GM18526 (cell line): ENCODE measurements around the gene PRMT1.
A peak's percentile ranks its signal among the peaks of the same experiment; 100 is the strongest.

Experiments
- POLR2A ChIP-seq: IDR thresholded peaks from 3 replicates; pipeline ENCODE4 v1.6.1; 2011; ENCODE audit not compliant: insufficient read length; ENCODE audit errors: extremely low read depth

The PRMT1 gene

DNA sequence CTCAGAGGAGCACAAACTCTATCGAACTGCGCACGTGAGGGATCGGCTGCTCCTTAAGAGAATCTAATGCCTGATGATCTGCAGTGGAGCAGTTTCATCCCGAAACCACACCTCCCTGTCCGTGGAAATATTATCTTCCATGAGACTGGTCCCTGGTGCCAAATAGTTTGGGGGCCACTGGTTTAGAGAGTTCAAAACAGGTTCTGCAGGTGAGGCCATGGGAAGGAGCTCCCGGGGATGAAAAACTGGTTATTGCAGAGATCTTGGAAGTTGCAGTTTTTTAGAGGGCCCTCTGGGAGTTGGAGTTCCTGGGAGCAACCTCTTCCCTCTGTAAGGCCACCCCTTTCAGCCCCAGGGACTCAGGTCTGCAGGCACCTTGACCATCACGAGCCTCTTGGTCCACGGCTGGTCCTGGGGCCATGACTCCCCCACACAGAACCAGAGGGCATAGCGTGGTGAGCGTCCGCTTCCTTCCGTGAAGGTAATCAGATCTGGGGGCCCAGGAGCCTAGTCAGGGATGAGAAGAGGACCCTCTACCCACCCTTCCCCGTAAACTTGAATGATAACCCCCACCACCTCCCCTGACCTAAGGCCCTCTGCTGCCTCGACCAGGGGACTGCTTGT, 16.6 kb upstream of the PRMT1 start:
- TF ChIP-seq POLR2A = no peak

DNA sequence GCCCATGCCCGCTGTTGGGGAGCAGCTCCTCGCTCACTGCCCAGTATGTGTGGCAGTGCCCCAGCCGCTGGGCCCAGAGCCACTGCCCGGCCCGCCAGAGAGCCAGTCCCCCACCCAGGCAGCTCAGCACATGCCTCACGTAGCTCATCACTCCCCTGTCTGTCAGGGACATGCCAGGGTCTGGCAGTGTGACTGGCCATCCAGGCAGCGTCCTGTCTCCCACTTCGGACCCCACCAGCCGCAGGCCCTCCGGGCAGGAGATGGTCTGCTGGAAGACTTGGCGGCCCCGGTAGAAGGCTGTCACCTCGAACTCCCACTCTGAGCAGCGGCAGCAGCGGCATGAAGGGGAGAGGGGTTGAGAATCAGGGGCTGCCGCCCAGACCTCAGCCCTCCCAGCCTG, 15.1 kb upstream of the PRMT1 start:
- no peak for TF ChIP-seq POLR2A

DNA sequence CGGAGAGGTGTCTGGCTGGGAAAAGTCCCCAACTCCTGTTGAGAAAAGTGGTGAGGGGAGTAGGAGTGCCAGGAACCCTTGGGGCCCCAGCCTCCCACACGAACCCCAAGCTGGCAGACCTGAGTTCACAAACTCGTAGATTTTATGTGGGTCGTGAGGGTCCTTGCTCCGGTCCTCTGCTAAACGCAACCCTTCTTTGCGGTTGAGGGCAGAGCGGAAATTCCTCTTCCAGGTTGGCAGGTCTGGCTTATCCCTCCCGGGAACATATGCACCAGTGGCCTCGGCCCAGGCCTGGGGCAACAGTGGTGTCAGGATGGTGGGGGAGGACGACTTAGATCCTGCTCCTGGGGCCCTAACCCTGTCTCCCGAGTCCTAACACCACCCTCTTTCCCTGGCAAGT, 13.8 kb upstream of the PRMT1 start:
- no peak for TF ChIP-seq POLR2A

DNA sequence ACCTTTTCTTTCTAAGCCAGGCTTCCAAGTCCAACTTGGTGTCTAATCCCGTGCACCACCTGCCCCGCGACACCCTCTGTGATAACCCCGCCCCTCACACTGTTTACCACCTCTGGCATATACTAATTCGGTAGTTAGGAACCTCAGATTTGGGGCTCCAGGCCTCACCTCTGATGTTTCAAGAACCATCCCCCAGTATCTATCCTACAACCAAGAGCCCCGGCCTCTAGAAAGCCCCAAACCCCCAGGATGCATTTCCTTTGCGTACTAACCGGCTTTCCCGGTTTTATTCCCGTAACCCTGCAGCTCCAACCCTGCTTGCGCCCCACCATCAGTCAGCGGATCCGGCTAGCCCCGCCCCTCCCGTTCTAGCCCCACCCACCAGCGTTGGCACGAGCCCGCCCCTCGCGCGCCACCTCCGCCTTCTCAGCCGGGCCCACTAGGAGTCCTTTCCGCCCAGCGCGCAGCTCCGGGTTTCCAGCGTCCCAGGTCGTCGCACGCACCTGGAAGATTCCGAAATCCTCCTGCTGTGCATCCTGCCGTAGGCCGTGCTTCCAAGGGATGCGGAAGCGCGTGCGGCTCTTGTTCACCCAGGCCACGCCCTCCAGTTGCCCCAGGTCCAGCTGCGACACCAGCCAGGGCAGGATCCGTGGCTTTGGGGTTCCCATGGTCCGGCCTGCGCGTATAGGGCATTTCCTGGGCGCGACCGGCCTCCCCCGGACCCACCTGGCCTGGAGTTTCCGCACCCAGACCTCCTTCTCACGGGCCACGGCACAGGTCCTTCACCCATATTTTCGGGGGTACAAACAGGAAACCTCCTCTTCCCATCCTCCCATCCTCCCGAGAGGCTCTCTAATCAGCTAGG, 12.7 kb upstream of the PRMT1 start:
- peak; percentile 63 for TF ChIP-seq POLR2A

DNA sequence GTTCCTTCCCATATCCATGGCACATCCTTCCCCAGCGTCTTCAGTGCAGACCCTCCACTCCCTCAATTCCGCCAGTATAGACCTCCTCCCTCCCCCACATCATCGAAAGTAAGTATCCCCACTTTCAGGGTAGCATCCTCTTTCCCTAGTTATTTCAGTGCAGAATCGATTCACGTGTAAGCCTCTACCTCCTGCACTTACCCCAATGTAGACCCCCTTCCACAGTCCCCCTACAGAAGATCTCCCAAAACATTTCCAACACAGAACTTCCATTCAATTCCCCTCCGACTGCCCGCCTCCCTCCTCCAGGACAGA, 12.1 kb upstream of the PRMT1 start:
- no peak for TF ChIP-seq POLR2A

DNA sequence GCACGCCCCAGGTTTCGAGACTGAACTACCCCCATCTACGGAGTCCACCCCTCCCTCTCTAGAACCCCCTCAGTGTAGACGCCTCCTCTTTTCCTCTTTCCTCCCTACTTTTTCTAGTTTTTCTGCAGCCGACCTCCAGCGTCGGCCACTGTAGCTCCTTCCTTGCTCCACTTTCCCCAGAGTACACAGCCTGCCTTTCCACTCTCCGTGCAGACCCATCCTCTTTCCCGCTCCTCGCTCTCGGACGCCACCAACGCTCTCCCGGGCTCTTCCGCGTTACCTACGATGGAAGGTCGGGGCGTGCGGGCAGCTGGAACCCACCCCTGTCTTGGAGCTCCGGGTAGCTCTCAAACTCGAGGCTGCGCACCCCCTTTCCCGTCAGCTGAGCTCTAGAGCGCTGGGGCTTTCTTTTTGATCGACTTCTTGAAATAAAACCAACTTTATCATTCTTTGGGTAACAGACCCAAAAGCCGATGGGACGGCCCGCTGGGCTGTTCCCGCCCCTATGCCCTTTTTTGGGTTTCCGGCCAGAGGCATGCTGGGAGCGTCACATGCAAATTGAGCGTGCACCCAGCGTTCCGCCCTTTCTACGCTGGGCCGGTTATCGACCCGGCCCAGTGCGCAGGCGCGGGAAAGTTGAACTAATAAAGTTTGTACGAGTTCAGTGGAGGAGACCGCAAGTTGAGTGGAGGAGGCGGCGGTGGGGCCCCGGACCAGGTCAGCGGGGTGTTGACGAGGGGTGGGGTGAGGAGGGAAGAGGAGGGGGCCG, 11.5 kb upstream of the PRMT1 start, which contains the start of the genes BCL2L12 and IRF3:
BCL2L12 (plus strand) TSS at position 583 of the 769 bp plus-strand sequence. CDS start 760 bp downstream, outside the sequence.
IRF3 (minus strand) TSS at position 507 of the 769 bp plus-strand sequence. CDS start 1,019 bp downstream, outside the sequence.
- TF ChIP-seq POLR2A = peak; percentile 63

DNA sequence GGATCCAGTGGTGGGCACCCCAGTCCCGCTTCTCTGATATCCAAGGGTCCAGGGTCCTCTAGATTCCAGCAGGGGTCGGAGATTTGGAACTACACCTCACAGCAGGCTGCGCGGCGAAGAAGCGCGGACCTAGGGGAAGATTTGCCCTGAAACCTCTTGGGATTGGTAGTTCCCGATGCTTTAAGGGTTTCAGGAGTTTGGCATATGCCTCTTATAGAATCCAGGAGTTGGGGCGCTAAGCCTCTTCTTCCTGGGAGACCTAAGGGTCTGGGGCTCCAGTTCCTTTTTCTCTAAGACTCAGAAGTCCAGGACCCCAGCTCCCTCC, 11.0 kb upstream of the PRMT1 start:
- TF ChIP-seq POLR2A = no peak

DNA sequence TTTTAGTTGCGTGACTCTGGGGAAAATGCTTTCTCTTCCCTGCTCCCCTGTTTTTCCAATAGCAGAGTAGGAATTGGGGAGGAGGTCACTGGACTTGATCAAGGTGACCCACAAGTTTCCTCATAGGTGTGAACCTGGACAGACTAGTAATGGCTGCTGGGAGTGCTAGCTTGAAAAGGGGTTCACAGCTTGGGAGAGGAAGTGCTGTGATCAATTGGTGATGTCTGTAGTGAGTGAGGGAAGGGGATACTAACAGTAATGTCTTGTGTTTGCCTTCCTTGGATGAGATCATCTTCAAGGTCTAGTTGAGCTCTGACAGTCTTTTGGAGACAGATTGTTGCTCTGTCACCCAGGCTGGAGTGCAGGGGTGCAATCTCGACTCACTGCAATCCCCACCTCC, 9.6 kb upstream of the PRMT1 start:
- no peak for TF ChIP-seq POLR2A

DNA sequence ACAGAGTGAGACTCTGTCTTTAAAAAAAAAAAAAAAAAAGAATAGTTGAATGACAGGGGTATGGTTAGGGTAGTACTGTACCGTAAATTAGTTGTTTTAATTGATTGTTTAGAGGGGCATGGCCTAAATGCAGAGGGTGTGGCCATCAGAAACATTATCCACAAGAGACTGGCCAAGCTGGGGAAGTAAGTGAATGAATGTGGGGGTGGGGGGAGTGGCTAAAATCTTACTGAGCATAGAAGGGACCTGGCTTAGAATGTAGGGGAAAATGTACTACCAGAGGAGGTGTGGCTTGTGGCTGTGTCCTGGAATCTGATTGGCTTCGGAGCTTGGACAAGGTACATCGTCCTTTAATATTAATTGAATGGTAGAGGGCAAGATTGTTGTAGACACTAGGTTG, 7.6 kb upstream of the PRMT1 start:
- TF ChIP-seq POLR2A = no peak

DNA sequence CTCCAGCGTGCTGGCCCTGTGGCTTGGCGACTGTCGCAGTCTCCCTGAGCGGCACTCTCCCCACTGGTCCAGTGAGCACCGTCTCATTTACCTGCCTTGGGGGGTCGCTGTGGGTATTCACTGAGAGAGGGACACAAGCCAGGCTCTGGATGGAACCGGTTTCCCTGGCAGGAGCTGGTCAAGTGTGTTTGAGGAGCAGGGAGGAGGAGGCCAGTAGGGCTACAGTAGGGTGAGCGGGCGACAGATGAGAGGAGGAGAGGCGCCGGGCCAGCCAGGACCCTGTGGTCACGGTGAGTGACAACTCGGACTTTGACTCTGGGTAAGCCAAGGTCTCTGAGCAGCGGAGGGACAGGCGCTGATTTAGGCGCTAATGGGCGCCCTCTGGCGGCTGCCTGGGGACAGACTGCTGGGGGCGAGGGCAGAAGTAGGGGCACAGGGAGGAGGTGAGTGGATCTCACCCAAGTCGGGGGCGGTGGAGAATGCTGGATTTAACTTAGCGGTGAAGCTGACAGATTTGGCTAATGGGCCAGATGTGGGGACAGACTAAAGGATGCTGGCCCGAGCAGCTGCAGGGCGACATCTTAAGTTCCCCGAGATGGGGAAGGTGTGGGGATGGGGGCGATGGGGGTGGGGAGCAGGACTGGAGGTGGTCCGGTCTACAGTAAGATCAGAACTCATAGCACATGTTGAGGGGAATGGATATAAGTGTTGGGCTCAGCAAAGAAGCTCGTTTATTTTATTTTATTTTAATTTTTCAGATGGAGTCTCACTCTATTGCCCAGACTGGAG, 4.7 kb upstream of the PRMT1 start:
- TF ChIP-seq POLR2A = no peak

DNA sequence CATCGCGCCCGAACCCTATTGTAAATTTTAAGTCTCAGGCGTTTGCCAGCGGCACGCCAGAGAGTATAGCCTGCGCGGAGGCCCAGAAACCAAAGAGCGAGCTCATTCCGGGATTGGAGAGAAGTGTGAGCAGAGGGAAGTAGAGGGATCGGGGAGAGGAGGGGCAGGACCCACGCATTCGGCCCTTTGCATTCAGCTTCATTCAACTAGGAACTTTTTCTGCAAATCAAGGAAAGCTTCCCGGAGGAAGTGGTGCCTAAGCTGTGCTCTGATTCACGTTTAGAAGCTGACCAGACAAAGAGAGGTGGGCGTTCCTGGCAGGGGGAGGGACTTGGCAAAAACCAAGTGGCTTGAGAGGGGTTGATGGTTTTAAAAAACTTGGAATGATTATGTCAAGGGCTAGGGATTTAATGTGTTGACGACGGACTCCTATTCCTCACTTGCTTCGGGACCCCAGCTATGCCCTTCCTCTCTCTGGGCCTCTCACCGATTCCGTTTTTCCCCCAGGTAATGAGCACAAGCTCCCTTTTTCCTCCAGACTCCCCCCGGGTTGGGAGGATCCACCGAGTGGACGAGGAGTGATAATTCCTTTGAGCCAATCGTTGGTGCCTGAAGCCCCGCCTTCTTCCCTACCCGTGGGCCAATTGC, 811 bp upstream of the PRMT1 start:
- peak; percentile 90 for TF ChIP-seq POLR2A

DNA sequence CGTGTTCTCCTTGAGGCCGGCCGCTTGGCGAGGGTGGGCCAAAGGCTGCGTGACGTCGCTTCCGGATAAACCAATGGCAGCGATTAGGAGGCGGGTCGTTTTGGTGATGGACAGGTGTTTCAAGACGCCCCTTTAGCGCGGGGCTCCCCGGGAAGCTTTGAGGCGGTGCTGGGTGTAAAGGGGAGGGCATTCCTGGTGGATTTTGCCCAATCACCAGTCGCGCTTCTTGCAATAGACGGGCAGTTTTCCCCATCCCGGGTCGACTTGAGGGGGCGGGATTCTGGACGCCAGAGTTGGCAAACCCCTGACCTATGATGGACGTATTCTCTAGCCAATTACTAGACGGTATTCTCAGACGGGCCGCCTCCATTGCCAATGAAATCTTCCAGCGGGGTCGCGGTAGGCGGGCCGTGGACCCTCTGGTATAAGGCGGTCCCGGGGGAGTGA, 264 bp upstream of the PRMT1 start:
- TF ChIP-seq POLR2A = no peak

DNA sequence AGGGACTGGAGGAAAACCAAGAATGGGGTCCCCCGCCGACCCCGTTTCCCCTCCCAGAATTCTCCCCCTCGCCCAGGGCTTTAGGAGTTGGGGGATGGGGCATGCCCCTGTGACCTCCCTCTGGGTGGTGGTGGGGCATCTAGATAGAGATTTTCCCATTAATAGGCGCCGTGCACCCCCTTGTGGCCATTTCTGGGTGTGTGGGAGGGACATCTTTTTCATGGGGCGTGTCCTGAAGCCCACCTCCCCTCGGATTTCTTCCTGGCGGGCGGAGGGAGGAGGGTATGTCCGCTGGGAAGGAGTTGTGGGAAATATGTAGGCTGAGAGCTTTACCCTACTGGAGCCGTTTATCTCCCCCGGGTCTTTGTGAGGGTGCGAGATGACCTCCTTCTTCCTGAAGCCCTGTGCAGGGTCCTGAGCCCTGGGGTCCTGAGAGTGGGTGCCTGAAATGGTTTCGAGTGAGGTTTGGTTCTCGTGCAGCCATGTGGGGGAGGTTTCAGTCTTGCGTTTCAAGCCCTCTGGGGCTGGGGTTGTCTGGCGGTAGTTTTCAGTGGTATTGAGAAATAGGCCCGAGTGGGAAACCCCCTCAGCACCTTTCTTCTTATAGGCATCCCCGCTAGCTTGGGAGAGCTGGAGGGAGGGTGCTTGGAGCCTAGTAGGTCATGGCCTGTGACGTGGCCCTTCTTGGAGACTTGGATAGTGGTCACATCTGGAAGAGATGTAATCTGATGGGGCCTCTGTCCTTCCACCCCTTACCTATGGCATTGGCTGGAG, 1.0 kb downstream of the PRMT1 start:
- peak; percentile 40 for TF ChIP-seq POLR2A

DNA sequence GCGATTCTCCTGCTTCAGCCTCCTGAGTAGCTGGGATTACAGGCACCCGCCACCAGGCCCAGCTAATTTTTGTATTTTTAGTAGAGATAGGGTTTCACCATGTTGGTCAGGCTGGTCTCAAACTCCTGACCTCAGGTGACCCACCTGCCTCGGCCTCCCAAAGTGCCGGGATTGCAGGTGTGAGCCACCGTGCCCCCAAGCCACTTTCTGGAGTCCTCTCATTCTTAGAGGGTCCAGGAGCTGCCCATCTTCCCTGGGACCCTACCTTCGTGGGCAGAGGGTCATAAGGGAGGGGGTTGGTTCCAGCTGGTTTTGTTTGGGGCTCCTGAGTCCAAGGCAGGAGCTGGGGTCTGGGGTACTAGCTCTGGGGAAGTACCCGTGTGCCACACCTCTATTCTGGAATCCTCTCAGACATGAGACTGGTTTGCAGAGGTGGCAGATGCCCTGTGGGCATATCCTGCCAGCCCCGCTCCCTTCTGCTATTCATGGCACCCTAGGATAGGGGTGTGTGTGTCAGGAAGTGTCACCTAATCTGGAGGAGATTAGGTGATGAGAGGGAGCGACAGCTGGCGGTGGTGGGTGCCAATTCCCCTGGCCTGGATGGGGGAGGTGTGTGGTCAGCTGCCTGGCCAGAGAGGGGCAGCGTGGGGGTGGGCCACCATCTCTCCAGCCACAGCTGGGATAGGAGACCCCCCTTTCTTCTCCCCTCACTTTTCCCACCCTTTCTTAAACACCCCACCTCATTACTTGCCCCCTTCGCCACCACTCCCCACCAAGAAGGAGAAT, 2.1 kb downstream of the PRMT1 start:
- TF ChIP-seq POLR2A = no peak
